Endothelial cell of umbilical vein (primary cell): ENCODE data around the gene FGFR3.

Experiments used
- MYC ChIP-seq: IDR thresholded peaks from one replicate; pipeline ENCODE4 v1.6.1; 2011; ENCODE audit warnings: mild to moderate bottlenecking, low read depth, low read length
- TF ChIP-seq, protein P1 (sequence below), 2 donors: IDR thresholded peaks; 1 replicate in 1 of 2; 2 replicates in 1 of 2; pipeline ENCODE4 v1.5.1; 2011; ENCODE audit warnings: low read length in 2 of 2, mild to moderate bottlenecking in 2 of 2, moderate library complexity in 2 of 2, control low read depth in 1 of 2, inconsistent platforms in 1 of 2, low read depth in 1 of 2; ENCODE audit not compliant: insufficient read depth in 1 of 2; ENCODE audit errors: extremely low read depth in 1 of 2
- TF ChIP-seq, protein P2 (sequence below): IDR thresholded peaks from 2 replicates; pipeline ENCODE4 v1.6.1; 2011; ENCODE audit not compliant: insufficient read depth, insufficient read length

- TF ChIP-seq MYC, result no peak
- TF ChIP-seq, protein P1, sequence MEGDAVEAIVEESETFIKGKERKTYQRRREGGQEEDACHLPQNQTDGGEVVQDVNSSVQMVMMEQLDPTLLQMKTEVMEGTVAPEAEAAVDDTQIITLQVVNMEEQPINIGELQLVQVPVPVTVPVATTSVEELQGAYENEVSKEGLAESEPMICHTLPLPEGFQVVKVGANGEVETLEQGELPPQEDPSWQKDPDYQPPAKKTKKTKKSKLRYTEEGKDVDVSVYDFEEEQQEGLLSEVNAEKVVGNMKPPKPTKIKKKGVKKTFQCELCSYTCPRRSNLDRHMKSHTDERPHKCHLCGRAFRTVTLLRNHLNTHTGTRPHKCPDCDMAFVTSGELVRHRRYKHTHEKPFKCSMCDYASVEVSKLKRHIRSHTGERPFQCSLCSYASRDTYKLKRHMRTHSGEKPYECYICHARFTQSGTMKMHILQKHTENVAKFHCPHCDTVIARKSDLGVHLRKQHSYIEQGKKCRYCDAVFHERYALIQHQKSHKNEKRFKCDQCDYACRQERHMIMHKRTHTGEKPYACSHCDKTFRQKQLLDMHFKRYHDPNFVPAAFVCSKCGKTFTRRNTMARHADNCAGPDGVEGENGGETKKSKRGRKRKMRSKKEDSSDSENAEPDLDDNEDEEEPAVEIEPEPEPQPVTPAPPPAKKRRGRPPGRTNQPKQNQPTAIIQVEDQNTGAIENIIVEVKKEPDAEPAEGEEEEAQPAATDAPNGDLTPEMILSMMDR (IDR thresholded peaks at IDR 0.05; ENCODE audit: extremely low read depth in 1 of 2, insufficient read depth in 1 of 2, low read depth in 1 of 2, low read length in 2 of 2), result no peak
- TF ChIP-seq, protein P2, sequence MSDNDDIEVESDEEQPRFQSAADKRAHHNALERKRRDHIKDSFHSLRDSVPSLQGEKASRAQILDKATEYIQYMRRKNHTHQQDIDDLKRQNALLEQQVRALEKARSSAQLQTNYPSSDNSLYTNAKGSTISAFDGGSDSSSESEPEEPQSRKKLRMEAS, result no peak
Observed at GRCh38 chr4:1762264-1763010, 30.7 kb upstream of the FGFR3 start.
